Measurements from ENCODE around the gene CCDC184.
"Not testable (repeated sequence)": the region's sequence is repeated elsewhere in the genome, so short reads cannot be mapped to it uniquely, and the experiment has no call there.

The CCDC184 gene

GRCh38 chr12:48203192-48203591, 19.7 kb downstream of the CCDC184 start, which contains the start of gene OR10AD1:
Gene OR10AD1, minus strand, starts transcription at chr12:48203292. Its CDS starts 0 bp downstream, at chr12:48203292.
- no peak for DNase-seq (ENCODE audit: low read depth)

GRCh38 chr12:48209495-48209894, 26.1 kb downstream of the CCDC184 start:
- not testable (repeated sequence) for DNase-seq (ENCODE audit: low read depth)

- DNase-seq (ENCODE audit: low read depth), result no peak
Observed at GRCh38 chr12:48216785-48217184, 33.3 kb downstream of the CCDC184 start.

- DNase-seq (ENCODE audit: low read depth), result no peak
Observed at GRCh38 chr12:48219631-48220030, 36.2 kb downstream of the CCDC184 start.

- DNase-seq (ENCODE audit: low read depth), result no peak
Observed at GRCh38 chr12:48220701-48221100, 37.3 kb downstream of the CCDC184 start.

GRCh38 chr12:48221645-48222044, 38.2 kb downstream of the CCDC184 start:
- no peak for DNase-seq (ENCODE audit: low read depth)

- DNase-seq (ENCODE audit: low read depth), result not testable (repeated sequence)
Observed at GRCh38 chr12:48224533-48224932, 41.1 kb downstream of the CCDC184 start.

GRCh38 chr12:48231169-48231958, 47.9 kb downstream of the CCDC184 start:
- not testable (repeated sequence) for DNase-seq (ENCODE audit: low read depth)

Measured in stimulated activated CD8-positive, alpha-beta memory T cell treated with anti-CD3 and anti-CD28 coated beads, Interleukin-12 subunit alpha, Interleukin-12 subunit beta, amount 100 ng/mL, for 4 hours (primary cell).